Stimulated activated CD4-positive, alpha-beta T cell treated with anti-CD3 and anti-CD28 coated beads, Interleukin-15, amount 100 ng/mL, for 1 hour (primary cell): ENCODE results near the gene AGER.

ENCODE experiments used
- DNase-seq, 2 donors: peaks; one replicate each; pipeline ENCODE4 v3.0.0-alpha.2; 2020; ENCODE audit warnings: low read depth in 1 of 2, low spot score in 1 of 2

Gene AGER

DNA sequence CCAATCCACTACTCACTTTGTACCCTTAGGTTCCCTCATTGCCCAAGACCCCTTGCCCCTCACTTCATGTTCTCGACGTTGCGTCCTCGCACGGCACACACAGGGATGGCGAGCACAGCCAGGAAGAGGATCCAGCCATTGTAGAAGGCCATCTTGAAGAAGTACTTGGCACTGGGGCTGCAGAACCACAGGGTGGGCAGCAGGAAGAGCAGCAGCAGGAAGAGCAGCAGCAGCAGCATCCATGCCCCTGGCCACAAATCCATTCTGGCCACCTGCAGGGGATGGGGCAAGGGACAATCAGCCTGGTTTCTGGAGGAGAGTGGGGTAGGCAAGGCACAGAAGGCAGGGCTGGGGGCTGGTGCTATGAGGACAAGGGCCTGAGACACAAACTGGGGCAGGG, 12.8 kb downstream of the AGER start:
- no peak for DNase-seq

DNA sequence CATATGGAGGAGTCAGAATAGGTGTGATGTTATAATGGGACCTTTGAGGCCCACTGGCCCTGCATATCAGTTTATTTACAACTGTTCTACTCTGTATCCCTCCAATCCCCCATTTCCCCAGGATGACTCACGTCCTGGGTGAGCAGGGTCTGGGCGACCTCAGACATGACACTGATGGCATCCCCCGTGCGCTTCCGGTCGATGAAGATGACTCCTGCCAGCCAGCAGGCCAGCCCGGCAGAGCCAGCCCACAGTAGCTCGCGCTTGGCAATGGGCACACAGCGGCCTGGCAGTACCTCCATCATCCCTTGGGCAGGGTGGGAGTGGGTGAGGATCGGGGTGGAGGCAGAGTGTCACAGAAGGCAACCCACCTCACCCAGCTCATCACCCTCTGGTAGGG, 13.8 kb downstream of the AGER start:
- no peak for DNase-seq

DNA sequence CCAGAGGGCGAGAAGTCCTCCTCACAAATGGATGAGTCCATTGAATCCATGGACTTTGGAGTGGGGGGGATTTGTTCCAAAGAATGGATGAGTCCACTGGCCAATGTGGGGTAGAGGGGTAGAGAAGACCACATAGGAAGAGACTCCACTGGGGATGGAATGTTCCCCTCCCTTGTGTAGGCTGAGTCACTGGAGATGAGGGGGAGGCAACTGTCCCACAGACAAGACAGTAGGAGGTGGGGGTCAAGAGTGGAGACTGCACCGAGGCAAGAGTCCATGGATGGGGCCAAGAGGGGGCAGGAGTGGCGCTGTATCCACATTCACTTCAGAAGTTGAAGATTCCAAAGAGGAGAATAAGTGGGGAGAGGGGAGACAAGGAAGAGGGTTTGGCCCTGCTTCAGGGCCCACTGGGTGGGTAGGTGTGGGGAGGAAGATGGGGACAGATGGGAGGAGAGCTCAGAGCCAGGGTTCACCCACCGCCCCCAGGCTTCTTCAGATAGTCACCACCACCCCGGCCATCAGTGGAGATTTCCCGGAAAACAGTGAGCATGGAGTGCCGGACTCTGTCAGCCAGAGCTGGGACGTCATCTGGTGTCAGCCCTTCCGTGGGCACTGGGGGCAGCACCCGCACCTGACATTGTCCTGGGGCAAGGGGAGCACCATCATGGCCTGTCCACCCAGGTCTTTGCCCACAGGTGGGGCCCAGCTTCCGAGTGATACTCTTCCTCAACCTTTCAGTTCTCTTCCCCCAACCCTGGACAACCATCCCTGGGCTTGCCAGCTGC, 15.1 kb downstream of the AGER start:
- no peak for DNase-seq

GRCh38 chr6:32168350-32168749, 15.7 kb downstream of the AGER start:
- DNase-seq: no peak

DNA sequence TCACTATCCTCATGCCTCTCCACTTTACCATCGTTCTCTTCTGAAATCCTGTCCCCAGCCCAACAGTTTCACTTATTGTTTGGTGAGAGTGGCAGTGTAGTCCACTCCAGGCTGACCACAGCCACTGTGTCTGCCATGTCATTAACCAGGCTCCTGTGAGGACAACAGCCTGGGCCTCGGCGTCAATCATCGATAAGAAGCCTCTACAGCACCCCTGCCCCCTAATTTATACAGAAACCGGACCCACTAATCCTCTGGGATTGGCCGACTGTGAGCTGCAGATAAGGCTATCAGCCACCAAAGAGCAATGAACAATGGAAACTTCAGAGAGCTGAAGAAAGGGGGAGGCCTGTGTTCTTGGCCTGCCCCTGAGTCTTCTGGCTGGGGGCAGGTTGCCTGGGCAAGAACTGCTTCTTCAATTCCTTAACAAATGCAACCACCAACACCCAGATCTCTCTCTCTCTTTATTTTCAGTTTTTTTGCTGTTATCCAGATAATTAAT, 16.2 kb downstream of the AGER start:
- DNase-seq: no peak

DNA sequence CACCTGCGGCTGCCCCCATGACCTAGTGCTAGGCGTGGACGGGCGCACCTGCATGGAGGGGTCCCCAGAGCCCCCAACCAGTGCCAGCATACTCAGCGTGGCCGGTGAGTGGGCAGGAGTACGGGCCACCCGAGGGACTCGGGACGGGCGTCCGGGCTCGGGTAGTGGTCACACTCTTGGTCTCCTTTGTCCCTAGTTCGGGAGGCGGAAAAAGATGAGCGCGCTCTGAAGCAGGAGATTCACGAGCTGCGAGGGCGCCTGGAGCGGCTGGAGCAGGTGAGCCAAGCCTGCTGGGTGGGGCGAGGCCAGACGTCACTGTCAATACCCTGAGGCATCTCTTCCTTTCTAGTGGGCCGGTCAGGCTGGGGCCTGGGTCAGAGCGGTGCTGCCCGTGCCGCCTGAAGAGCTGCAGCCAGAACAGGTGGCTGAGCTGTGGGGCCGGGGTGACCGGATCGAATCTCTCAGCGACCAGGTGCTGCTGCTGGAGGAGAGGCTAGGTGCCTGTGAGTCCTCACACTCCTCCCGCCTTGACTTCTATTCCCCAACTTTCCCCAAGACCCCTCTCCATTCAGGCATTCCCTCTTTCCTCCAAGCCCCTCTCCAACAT, 16.8 kb downstream of the AGER start:
- DNase-seq: no peak

- DNase-seq: no peak
Measured at GRCh38 chr6:32166411-32167061, 17.5 kb downstream of the AGER start.

GRCh38 chr6:32164295-32164694, 19.8 kb downstream of the AGER start, which contains the start of gene EGFL8:
Gene EGFL8 (plus strand): TSS chr6:32164595. CDS start chr6:32166166, 1,571 bp downstream.
- no peak for DNase-seq

- DNase-seq: no peak
Measured at GRCh38 chr6:32163559-32164258, 20.3 kb downstream of the AGER start.

GRCh38 chr6:32158052-32158451, 26.0 kb downstream of the AGER start:
- DNase-seq: no peak

GRCh38 chr6:32156891-32157290, 27.2 kb downstream of the AGER start:
- no peak for DNase-seq

- DNase-seq: peak in 1 of 2 donors; percentile 36
Measured at GRCh38 chr6:32154514-32155161, 29.4 kb downstream of the AGER start.

GRCh38 chr6:32153564-32154513, 30.2 kb downstream of the AGER start, which contains the start of gene PPT2:
Gene PPT2 (plus strand): TSS chr6:32154141. CDS start chr6:32154595, 454 bp downstream.
- peak; percentile 37 to 48 for DNase-seq

- DNase-seq: no peak
Measured at GRCh38 chr6:32152769-32153563, 31.1 kb downstream of the AGER start.

- DNase-seq: no peak
Measured at GRCh38 chr6:32151863-32152768, 31.9 kb downstream of the AGER start, which contains the start of gene PRRT1. Gene PRRT1 (minus strand): TSS chr6:32151939. CDS start chr6:32151827, 112 bp downstream.

DNA sequence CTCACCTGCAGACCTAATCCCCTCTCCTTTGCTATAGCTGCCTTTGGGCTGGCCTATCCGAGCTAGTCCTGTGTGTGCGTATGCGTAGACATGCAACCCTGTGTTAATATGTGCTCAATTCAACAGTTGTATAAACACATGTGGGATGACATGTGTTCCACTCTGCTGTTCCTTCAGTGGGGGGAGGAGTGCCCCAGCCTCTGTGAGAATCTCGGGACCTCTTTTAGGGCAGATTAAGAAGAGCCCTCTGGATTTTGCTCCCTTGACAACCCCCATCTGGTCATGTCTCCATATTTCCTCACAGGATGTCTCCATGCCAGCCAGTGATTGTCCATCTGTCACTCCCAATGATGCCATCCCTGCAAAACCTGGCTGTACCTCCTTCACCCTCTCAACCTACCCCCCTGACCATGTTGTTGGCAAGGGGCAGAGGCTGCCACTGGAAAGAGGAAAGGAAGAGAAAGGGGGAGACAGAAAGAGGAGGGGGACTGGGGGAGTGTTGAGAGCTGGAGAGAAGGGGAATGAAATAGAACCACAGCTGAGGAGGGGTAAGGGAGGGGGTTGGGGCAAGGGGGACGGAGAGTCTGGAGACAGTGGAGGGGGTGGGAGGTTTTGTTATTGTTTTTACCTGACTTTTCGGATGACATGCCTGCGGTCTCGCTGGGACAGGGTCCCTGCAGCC, 32.7 kb downstream of the AGER start:
- DNase-seq: no peak
